GM12874 (cell line): Measurements from ENCODE around the gene USP7.

Experiments
- TF ChIP-seq, protein P1 (sequence below): IDR thresholded peaks from 2 replicates; pipeline ENCODE4 v1.5.1; 2011; ENCODE audit warnings: low read depth, mild to moderate bottlenecking, control low read depth, low read length, moderate library complexity; ENCODE audit not compliant: insufficient read depth

The USP7 gene

DNA sequence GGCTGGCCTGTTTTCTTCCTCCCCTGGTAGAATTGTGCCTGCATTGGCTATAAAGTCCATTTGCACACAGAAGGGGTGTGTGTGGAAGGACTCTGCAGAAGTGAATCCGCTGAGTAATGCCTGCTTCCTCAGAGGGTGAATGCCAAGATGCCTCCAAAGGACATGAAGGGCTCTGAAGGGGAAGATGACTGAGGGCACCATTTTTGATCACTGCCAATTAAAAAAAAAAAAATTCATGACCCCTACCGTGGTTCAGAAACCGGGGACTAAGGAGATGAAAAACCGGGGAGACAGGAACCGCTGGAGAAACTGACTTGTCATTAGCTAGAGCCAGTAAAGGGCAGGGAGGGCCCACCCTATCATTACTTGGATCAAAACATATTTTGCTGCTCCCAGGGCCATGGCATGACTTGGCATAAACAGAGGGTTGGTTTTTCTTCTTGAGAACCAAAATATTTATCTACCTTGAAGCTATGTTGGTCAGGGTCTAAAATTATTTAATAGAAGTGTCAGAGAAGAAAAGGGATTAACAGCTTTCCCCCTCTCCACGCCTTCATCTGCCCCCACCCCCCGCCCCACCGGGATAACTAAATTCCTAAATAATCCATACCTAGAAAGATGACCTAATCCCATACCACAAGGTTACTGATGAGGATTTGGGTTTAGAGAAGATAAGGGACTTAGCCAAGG is 3.6 kb upstream of the USP7 start:
- TF ChIP-seq, protein P1, sequence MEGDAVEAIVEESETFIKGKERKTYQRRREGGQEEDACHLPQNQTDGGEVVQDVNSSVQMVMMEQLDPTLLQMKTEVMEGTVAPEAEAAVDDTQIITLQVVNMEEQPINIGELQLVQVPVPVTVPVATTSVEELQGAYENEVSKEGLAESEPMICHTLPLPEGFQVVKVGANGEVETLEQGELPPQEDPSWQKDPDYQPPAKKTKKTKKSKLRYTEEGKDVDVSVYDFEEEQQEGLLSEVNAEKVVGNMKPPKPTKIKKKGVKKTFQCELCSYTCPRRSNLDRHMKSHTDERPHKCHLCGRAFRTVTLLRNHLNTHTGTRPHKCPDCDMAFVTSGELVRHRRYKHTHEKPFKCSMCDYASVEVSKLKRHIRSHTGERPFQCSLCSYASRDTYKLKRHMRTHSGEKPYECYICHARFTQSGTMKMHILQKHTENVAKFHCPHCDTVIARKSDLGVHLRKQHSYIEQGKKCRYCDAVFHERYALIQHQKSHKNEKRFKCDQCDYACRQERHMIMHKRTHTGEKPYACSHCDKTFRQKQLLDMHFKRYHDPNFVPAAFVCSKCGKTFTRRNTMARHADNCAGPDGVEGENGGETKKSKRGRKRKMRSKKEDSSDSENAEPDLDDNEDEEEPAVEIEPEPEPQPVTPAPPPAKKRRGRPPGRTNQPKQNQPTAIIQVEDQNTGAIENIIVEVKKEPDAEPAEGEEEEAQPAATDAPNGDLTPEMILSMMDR: no peak

DNA sequence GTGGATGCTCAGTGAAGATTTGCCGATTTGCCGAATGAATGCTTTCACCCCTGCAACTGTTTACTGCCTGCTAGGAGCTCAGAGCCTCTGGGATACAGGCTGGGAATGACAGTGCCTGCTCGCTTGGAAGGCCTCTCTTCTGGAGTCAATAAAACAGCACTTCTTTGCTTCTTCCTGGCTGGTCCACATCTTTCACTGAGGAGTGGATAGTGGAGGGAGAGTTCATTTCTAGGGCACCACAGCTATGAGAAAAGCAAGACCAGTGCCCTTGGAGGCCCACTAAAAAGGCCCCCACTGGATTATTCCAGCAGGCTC is 3.1 kb upstream of the USP7 start:
- TF ChIP-seq, protein P1: no peak

DNA sequence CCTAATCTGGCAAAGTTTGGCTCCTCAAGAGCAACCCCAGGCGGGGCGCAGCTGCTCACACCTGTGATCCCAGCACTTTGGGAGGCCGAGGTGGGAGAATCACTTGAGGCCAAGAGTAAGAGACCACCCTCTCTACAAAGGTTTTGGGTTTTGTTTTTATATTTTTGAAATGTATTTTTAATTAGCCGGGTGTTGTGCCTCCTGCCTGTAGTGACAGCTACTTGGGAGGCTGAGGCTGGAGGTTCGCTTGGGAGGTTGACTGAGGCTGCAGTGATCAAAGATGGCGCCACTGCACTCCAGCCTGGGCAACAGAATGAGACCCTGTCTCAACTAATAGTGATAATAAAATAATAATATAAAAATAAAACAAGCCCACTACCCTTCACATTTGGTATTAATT is 756 bp upstream of the USP7 start:
- TF ChIP-seq, protein P1: no peak

DNA sequence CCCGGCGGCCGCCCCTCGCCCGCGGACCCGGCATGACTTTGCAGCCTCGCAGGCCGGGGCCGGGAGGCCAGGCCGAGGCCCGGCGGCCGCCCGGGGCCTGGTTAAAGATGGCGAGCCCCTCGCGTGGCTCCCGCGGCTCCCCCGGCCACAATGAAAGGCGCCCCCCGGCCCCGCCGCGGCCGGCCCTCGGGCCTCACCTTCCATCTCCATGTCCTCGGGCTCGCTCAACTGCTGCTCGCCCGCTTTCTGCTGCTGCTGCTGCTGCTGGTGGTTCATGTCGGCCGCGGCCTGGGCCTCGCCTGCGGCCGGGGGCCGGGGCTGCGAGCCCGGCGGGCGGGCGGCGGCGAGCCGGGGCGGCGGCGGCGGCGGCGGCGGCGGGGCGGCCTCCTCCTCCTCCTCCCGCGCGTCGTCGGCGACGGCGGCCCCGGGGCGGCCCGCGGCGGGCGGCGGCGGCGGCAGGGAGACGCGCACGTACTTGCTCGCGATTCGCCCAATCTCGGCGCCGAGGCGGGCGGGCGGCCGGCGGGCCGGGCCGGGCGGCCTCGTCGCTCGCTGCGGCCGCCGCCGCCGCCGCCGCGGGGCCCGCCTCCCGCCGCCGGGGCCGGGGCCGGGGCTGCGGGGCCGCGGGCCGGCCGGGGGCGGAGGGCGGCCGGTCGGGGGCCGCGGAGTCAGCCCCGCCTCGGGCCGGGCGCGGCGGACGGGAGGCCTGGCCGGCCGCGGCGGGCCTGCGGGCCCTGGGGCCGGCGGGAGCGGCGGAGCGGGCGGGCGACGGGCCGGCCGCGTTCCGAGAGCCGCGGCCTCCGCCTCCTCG is 491 bp downstream of the USP7 start:
- TF ChIP-seq, protein P1: no peak

DNA sequence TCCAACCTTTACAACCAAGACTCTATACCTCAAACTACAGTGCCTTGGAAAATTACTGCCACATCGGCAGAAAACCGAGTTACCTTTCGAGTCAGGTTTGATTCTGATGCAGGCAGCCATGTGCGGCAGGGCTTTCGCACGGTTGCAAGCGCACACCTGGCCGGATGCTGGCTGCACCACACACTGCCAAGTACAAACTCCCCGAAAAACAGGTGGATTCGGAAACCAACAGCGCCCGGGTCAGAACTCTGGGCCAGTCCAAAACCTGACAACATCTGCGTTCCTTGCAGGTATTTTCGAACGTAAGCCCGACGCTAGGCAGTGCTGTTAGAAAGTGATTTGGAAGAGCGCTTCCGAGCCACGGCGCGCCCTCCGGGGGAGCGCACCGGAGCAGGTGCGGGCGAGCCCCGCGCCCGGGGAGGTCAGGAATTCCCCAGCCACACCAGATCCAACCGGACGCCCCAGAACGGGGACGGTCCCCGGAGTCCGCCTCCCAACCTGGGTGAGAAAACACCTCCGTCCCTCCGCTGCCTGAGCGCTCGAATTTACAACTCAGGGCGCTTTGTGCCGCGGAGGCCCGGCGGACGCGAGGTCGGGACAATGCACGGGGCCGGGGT is 1.2 kb downstream of the USP7 start:
- TF ChIP-seq, protein P1: no peak

DNA sequence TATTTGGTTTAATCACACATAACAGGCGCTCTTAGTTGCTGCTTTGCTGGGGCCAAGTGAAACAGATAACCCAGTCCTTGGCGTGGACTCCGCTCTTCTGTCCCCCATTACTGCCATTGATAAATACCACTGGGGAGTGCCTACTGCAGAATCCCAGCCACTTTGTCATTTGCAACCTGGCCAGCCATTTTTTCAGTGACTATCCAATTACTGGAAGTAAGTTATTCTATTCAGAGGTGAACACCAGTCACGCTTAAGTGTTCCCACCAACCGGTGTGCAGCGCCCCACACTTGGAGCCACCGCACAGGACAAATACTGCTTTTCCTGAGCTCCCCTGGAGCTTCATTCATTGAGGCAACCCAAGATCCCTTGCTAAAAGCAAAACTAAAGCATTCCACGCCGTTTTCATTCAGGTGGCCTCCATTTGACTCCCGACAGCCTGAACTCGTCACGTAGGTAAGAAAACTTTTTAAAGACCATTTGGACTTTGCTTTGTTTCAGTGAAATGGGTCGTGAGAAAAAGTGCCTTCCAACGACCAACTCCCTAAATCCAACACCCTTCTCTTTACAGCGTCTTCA is 1.8 kb downstream of the USP7 start:
- TF ChIP-seq, protein P1: no peak

DNA sequence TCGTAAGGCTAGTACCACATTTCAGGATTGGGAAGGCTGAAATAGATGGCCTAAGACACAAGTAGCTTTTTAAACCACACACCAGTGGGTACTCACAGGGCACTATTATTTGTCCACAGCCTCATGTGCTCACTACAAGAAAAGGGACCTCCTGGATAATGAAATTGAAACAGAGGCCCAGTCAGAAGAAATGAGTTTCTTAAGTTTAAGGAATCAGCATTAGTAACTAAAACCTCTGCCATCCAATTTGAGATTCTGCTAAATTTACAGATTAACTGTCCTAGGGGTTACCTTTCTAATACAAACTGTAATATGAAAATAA is 3.0 kb downstream of the USP7 start:
- TF ChIP-seq, protein P1: no peak
